H1 (cell line): ENCODE results near the gene UGT1A8. TPM values are rescaled to one million over a fixed set of nuclear protein-coding genes. Genes with fewer than 3 reads are reported as not detected.

Source experiments
- CTCF ChIA-PET: fragments of 300-600 bp; sonication (Branson Sonifier 250); formaldehyde crosslinking; loops from one replicate; lab custom pipeline; 2021; ENCODE audit not compliant: partially characterized antibody; lab: Charles Lee
- POLR2A ChIA-PET: fragments of 300-600 bp; sonication (Branson Sonifier 250); formaldehyde crosslinking; loops from one replicate; lab custom pipeline; 2021; ENCODE audit warnings: inconsistent platforms; ENCODE audit not compliant: partially characterized antibody; lab: Charles Lee
- DNase-seq, 2 experiments: peaks; one replicate each; pipeline versions ENCODE4 v3.0.0 to v3.0.0-alpha.2; 2010 to 2022; ENCODE audit warnings: low spot score in 2 of 2, low read depth in 1 of 2, mixed read lengths in 1 of 2
- FAIRE-seq: peaks from 2 replicates; lab custom pipeline; 2011; peaks lifted over from hg19 to GRCh38; lab: Jason Lieb, UNC
- H2AFZ ChIP-seq: 2 replicates; pipeline ENCODE4 v1.8.1; 2012; ENCODE audit warnings: low read length, inconsistent platforms
- H2AK5ac ChIP-seq: 2 replicates; pipeline ENCODE4 v1.6.1; 2013; ENCODE audit warnings: low read depth, low read length
- H2BK120ac ChIP-seq: replicated peaks from 2 replicates; pipeline ENCODE3; 2013; ENCODE audit warnings: low read depth, low read length, inconsistent platforms
- H2BK12ac ChIP-seq: 2 replicates; pipeline ENCODE4 v1.6.1; 2013; ENCODE audit warnings: low read depth, low read length
- H2BK15ac ChIP-seq: 2 replicates; pipeline ENCODE4 v1.6.1; 2013; ENCODE audit warnings: low read length
- H2BK20ac ChIP-seq: 2 replicates; pipeline ENCODE4 v1.6.1; 2013; ENCODE audit warnings: low read length
- H2BK5ac ChIP-seq: 2 replicates; pipeline ENCODE4 v1.6.1; 2013; ENCODE audit warnings: low read depth, low read length
- H3K14ac ChIP-seq: 2 replicates; pipeline ENCODE4 v1.6.1; 2013; ENCODE audit warnings: inconsistent platforms; ENCODE audit not compliant: insufficient read length
- H3K18ac ChIP-seq: 2 replicates; pipeline ENCODE4 v1.6.1; 2013; ENCODE audit warnings: low read length; ENCODE audit errors: extremely low read depth
- H3K23ac ChIP-seq: 2 replicates; pipeline ENCODE4 v1.6.1; 2013; ENCODE audit warnings: inconsistent platforms; ENCODE audit not compliant: insufficient read length
- H3K23me2 ChIP-seq: 2 replicates; pipeline ENCODE4 v1.6.1; 2013; ENCODE audit warnings: low read depth, low read length
- H3K27ac ChIP-seq: 2 replicates; pipeline ENCODE4 v1.6.1; 2011; ENCODE audit warnings: low read depth, low read length, inconsistent platforms
- H3K27me3 ChIP-seq, 4 experiments: replicated peaks in 1 of 4; 1 replicate in 1 of 4; 2 replicates in 3 of 4; pipeline versions ENCODE4 v1.6.1 to v1.8.1; 2011 to 2013; ENCODE audit warnings: low read length in 3 of 4, mild to moderate bottlenecking in 3 of 4, inconsistent platforms in 2 of 4, mixed read lengths in 2 of 4, moderate library complexity in 1 of 4; ENCODE audit not compliant: control insufficient read depth in 3 of 4, insufficient read depth in 3 of 4; ENCODE audit errors: extremely low read depth in 1 of 4
- H3K36me3 ChIP-seq, 4 experiments: 2 replicates each; pipeline versions ENCODE4 v1.6.1 to v1.8.1; 2011 to 2013; ENCODE audit warnings: mild to moderate bottlenecking in 4 of 4, low read length in 3 of 4, moderate library complexity in 2 of 4, control low read depth in 1 of 4, inconsistent platforms in 1 of 4; ENCODE audit not compliant: insufficient read depth in 4 of 4, control insufficient read depth in 2 of 4
- H3K4ac ChIP-seq: replicated peaks from 2 replicates; pipeline ENCODE3; 2013; ENCODE audit warnings: low read length, low read depth, mixed read lengths, inconsistent platforms; ENCODE audit not compliant: insufficient read length
- H3K4me1 ChIP-seq, 4 experiments: replicated peaks in 1 of 4; 1 replicate in 1 of 4; 2 replicates in 3 of 4; pipeline versions ENCODE4 v1.6.1 to v1.8.1; 2011 to 2013; ENCODE audit warnings: low read length in 3 of 4, inconsistent platforms in 2 of 4, mixed read lengths in 1 of 4; ENCODE audit not compliant: insufficient read depth in 4 of 4, control insufficient read depth in 3 of 4
- H3K4me2 ChIP-seq, 2 experiments: 2 replicates each; pipeline versions ENCODE4 v1.6.1 to v1.8.1; 2011 to 2013; ENCODE audit warnings: low read depth in 2 of 2, low read length in 2 of 2, control low read depth in 1 of 2, inconsistent platforms in 1 of 2, mild to moderate bottlenecking in 1 of 2; ENCODE audit not compliant: insufficient read depth in 1 of 2
- H3K4me3 ChIP-seq, 4 experiments: fragments of 200-600, 300-600 bp in 1 of 4; sonication (generic), shearing (Covaris generic), sonication (Bioruptor Twin) in 1 of 4; 2 replicates each; pipeline versions ENCODE4 v1.5.1 to v1.8.1; 2011 to 2016; ENCODE audit warnings: low read length in 4 of 4, low read depth in 3 of 4, control low read depth in 2 of 4, inconsistent platforms in 2 of 4, mild to moderate bottlenecking in 2 of 4, mixed read lengths in 1 of 4, moderate library complexity in 1 of 4; ENCODE audit not compliant: insufficient read depth in 2 of 4; ENCODE audit errors: extremely low read depth in 1 of 4
- H3K56ac ChIP-seq: replicated peaks from 2 replicates; pipeline ENCODE3; 2013; ENCODE audit warnings: low read depth, mild to moderate bottlenecking, mixed read lengths, low read length, inconsistent platforms; ENCODE audit not compliant: insufficient read length
- H3K79me1 ChIP-seq: 2 replicates; pipeline ENCODE4 v1.6.1; 2013; ENCODE audit warnings: low read depth, low read length, control low read depth
- H3K79me2 ChIP-seq, 2 experiments: 2 replicates each; pipeline versions ENCODE4 v1.6.1 to v1.8.1; 2012 to 2013; ENCODE audit warnings: low read length in 2 of 2, mild to moderate bottlenecking in 2 of 2, inconsistent platforms in 1 of 2; ENCODE audit not compliant: insufficient read depth in 2 of 2, control insufficient read depth in 1 of 2
- H3K9ac ChIP-seq, 4 experiments: replicated peaks in 1 of 4; 1 replicate in 1 of 4; 2 replicates in 3 of 4; pipeline versions ENCODE4 v1.6.1 to v1.8.1; 2011 to 2013; ENCODE audit warnings: low read depth in 3 of 4, low read length in 3 of 4, control low read depth in 2 of 4, mild to moderate bottlenecking in 2 of 4, moderate library complexity in 2 of 4, inconsistent platforms in 1 of 4; ENCODE audit errors: extremely low read depth in 1 of 4
- H3K9me3 ChIP-seq, 2 experiments: 2 replicates each; pipeline versions ENCODE4 v1.6.1 to v1.8.1; 2012 to 2013; ENCODE audit warnings: mild to moderate bottlenecking in 2 of 2, moderate library complexity in 2 of 2, control low read depth in 1 of 2, inconsistent platforms in 1 of 2, low read depth in 1 of 2, low read length in 1 of 2, mixed read lengths in 1 of 2; ENCODE audit not compliant: insufficient read depth in 2 of 2
- H4K20me1 ChIP-seq, 2 experiments: replicated peaks in 1 of 2; 2 replicates each; pipeline versions ENCODE3 to v1.8.1; 2011 to 2013; ENCODE audit warnings: inconsistent platforms in 2 of 2, low read length in 2 of 2, mild to moderate bottlenecking in 1 of 2; ENCODE audit not compliant: insufficient read depth in 2 of 2, control insufficient read depth in 1 of 2
- H4K5ac ChIP-seq: 2 replicates; pipeline ENCODE4 v1.6.1; 2013; ENCODE audit warnings: low read length, low read depth, mixed read lengths, inconsistent platforms; ENCODE audit not compliant: insufficient read length
- H4K8ac ChIP-seq: 2 replicates; pipeline ENCODE4 v1.8.0; 2013; ENCODE audit warnings: mild to moderate bottlenecking, moderate library complexity, low read length, inconsistent platforms; ENCODE audit not compliant: insufficient read depth; ENCODE audit errors: extremely low read depth
- H4K91ac ChIP-seq: replicated peaks from 2 replicates; pipeline ENCODE3; 2013; ENCODE audit warnings: low read length, mixed read lengths, inconsistent platforms; ENCODE audit not compliant: insufficient read length
- CHD2 ChIP-seq: IDR thresholded peaks from 2 replicates; pipeline ENCODE4 v1.6.1; 2012; ENCODE audit warnings: low read length, improper control_type of control experiment
- HDAC6 ChIP-seq: IDR thresholded peaks from one replicate; pipeline ENCODE4 v1.7.1; 2012; ENCODE audit warnings: low read depth, mild to moderate bottlenecking, inconsistent platforms, low read length, moderate library complexity
- WGBS, 2 experiments: shearing (Covaris generic) in 1 of 2; methylation state at CpG; one replicate each; pipeline versions ENCODE4 v1.1.6 to v1.1.7; 2013 to 2015; ENCODE audit warnings: low lambda C conversion rate in 2 of 2, mixed read lengths in 2 of 2, inconsistent platforms in 1 of 2, low coverage in 1 of 2, missing lambda C conversion rate in 1 of 2; ENCODE audit not compliant: insufficient replicate concordance in 2 of 2, insufficient coverage in 1 of 2, insufficient read length in 1 of 2; ENCODE audit errors: extremely low coverage in 1 of 2, missing lambda C conversion rate in 1 of 2; 5-methylcytosine and 5-hydroxymethylcytosine counted together
- polyA plus RNA-seq, 7 experiments: library from polyadenylated mRNA; depleted of rRNA in 3 of 7; stranded (reverse) in 5 of 7; unstranded in 2 of 7; fragments of >200 nt in 5 of 7; fragments of 200-250 nt in 2 of 7; gene quantifications; 1 replicate in 5 of 7; 2 replicates in 1 of 7; 4 replicates in 1 of 7; pipeline versions ENCODE4 v1.2.1 to v1.2.3, GENCODE V29; 2011 to 2013; ENCODE audit warnings: missing spikeins in 2 of 7, mixed read lengths in 2 of 7
- total RNA-seq: library from RNA; stranded (reverse); fragmentation: NEBNext Ultra II Directional; extraction: Animal tissue kit (Norgen Biotek cat#: 25700); gene quantifications from 2 replicates; pipeline ENCODE4 v1.2.1, GENCODE V29; 2021

The UGT1A8 gene
- total and polyA plus RNA-seq, 2 of the 8 experiments (the other 6 are each of a cell fraction or from before 2014, with no cell fraction given), result not detected

DNA sequence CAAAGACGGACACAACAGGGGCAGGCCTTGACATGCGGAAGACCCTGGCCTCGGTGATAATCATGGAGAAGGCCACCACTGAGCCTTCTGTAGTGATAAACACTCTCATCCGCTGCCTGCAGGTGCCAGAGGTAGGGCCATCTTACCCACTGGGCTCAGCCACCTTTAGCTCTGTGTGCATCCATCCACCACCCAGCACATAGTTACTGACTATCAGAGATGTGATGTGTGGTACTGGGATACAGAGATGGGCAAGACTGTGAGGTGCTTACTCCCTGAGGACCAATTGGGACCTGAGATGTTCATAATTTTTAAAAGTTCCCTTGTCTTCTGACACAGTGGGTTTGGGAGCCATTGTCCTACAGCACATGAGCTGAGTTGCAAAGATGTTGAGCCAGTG, 162.3 kb downstream of the UGT1A8 start:
- Histone ChIP-seq H3K79me1 (no peaks in the 10 kb centered on the region), H4K91ac (no peak overlapping the region), H2BK120ac (no peak overlapping the region), H2AK5ac (no peak overlapping the region), H2BK15ac (no peak overlapping the region), H3K36me3 (no peaks in the 10 kb centered on the region), H3K14ac (no peak overlapping the region), H3K9ac (no peak overlapping the region), H2BK20ac (no peak overlapping the region), H3K23me2 (no peaks in the 10 kb centered on the region; the same call in 1 of the 2 replicates), H3K4ac (no peak overlapping the region), H4K20me1 (no peaks in the 10 kb centered on the region), H3K27ac (no peak overlapping the region), H4K8ac (no peak overlapping the region), H3K4me3 (no peak overlapping the region), H3K23ac (no peak overlapping the region), H2AFZ (no peak overlapping the region), H2BK5ac (no peak overlapping the region), H3K56ac (no peak overlapping the region), H3K4me1 (no peaks in the 10 kb centered on the region), H3K9me3 (peaks cover 9 to 13% of the 10 kb centered on the region in 2 experiments; a peak in 3 of 4 replicates), H2BK12ac (no peak overlapping the region), H3K18ac (no peak overlapping the region), H3K27me3 (no peaks in the 10 kb centered on the region), H4K5ac (no peak overlapping the region), H3K4me2 (no peak overlapping the region), H3K79me2 (no peaks in the 10 kb centered on the region)
- DNase-seq (no peak), FAIRE-seq (no peak)
- ChIA-PET POLR2A (no interaction called here), CTCF (interaction anchor here (0.7 kb wide), 1 partner anchor 43 kb away, joined by 3 read pairs; no protein-coding TSS in a partner anchor)
- WGBS, 2 experiments, result 96% methylated on average over 4 of the region's 4 CpGs; no CpG with 5 or more reads in 1 of the 2 experiments
- TF ChIP-seq HDAC6, result no peak
- no peak for TF ChIP-seq CHD2
